GM19328 (cell line): Measurements from ENCODE around the gene MCOLN1.
"Not testable (repeated sequence)": the region's sequence is repeated elsewhere in the genome, so short reads cannot be mapped to it uniquely, and the experiment has no call there.

Experiments
- ATAC-seq: cut with Tn5 transposase; IDR thresholded peaks from one replicate; pipeline ENCODE4 v1.9.1; 2021; ENCODE audit warnings: mild to moderate bottlenecking, moderate library complexity; ENCODE audit not compliant: unreplicated experiment

The MCOLN1 gene

GRCh38 chr19:7562646-7563393 lies 40.4 kb downstream of the MCOLN1 start:
- ATAC-seq, result no peak

GRCh38 chr19:7564866-7565265 lies 42.4 kb downstream of the MCOLN1 start:
- ATAC-seq, result no peak

- no peak for ATAC-seq
Measured at GRCh38 chr19:7565332-7565731, 42.9 kb downstream of the MCOLN1 start.

- no peak for ATAC-seq
Measured at GRCh38 chr19:7570761-7571160, 48.3 kb downstream of the MCOLN1 start.

GRCh38 chr19:7575434-7576040 lies 53.1 kb downstream of the MCOLN1 start:
- no peak for ATAC-seq

- ATAC-seq, result not testable (repeated sequence)
Measured at GRCh38 chr19:7577422-7577821, 55.0 kb downstream of the MCOLN1 start.

- no peak for ATAC-seq
Measured at GRCh38 chr19:7578127-7578526, 55.7 kb downstream of the MCOLN1 start.

- ATAC-seq, result no peak
Measured at GRCh38 chr19:7579182-7579581, 56.8 kb downstream of the MCOLN1 start.

GRCh38 chr19:7582446-7582845 lies 60.0 kb downstream of the MCOLN1 start:
- no peak for ATAC-seq
